GM19397 (cell line): ENCODE data around the gene WDR91.
"Not testable (repeated sequence)": the region's sequence is repeated elsewhere in the genome, so short reads cannot be mapped to it uniquely, and the experiment has no call there.

ENCODE experiments used
- ATAC-seq: cut with Tn5 transposase; IDR thresholded peaks from one replicate; pipeline ENCODE4 v1.9.1; 2021; ENCODE audit warnings: mild to moderate bottlenecking, moderate library complexity; ENCODE audit not compliant: unreplicated experiment

The WDR91 gene

DNA sequence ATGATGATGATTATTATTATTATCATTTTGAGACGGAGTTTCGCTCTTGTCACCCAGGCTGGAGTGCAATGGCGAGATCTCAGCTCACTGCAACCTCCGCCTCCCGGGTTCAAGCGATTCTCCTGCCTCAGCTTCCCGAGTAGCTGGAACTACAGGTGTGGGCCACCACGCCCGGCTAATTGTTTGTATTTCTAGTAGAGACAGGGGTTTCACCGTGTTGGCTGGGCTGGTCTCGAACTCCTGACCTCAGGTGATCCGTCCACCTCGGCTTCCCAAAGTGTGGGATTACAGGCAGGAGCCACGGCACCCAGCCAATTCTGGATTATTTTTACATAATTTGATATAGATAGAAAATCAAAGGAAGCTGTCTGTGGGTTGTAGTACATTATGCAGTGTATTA lies 22.8 kb upstream of the WDR91 start:
- not testable (repeated sequence) for ATAC-seq

DNA sequence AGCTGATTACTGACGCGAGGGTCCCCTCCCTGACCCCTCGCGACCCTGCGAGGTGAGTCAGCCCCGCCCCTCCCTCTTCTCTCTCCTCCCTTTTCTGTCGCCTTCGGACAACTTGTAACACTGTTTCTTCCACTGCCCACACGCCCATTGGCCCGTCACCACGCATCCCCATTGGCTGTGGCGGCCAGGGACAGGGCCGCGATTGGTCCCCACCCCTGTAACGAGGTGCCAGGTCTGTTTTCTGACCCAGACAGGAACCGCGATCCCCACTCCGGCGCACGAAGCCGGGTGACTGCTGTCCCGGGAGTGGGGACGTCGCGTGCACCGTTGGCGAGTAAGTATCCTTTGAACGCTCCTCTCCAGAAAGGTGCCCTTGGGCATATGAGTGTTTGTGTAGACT lies 22.2 kb upstream of the WDR91 start, which contains the start of gene STRA8:
Gene STRA8, plus strand, starts transcription at position 269 of the 400 bp plus-strand sequence. CDS start 6,687 bp downstream, outside the sequence.
- no peak for ATAC-seq

DNA sequence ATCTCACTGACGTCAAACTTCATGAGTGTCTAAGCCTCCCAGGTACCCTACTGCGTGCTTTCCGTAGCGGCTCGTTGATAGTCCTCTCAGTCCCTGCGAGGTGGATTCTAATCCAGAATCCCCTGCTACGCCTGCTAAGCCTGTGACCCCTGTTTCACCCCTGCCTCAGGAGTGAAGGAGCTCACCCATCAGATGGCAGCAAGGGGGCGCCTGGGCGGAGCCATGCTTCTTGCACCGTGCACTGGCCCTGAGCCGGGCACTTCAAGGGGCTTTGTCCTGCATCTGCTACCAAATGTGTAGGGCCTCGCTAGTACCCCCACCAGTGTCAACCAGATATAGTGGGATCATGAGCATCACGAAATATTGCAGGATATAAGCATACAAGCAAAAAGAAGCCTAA lies 21.4 kb upstream of the WDR91 start:
- ATAC-seq = no peak

DNA sequence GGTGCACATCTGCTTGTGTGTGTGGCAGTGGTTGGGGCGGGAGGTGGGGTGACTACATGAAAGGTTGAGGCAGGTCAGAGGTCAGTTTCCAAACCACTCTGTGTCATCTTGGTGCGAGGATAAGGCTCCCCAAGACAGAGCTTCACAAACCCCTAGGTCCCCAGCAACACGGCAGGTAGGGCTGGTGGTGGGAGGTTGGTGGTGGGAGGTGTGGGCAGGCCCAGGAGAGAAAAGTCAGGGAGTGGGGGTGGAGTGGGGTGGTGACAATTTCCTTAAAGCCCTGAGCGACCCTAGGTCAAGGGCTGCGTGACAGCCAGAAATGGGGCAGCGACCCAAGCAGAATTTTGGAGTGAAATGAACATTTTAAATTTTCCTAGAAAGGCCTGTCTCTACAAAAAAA lies 20.8 kb upstream of the WDR91 start:
- ATAC-seq = no peak

DNA sequence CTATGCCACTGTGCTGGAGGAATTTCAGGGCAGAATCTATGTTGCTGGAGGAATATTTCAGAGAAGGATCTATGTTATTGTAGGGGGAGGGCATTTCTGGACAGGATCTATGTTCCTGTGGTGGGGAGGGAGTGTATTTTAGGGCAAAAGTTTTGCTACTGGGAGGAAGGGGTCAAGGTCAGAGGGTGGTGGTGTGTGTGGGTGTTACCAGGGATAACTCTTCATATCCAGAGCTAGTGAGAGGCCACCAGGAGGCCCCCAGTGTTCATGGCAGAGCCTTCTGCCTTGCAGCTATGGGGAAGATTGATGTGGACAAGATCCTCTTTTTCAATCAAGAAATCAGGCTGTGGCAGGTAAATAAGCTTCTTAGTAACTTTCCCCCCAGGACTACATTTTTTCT lies 20.4 kb upstream of the WDR91 start:
- no peak for ATAC-seq

DNA sequence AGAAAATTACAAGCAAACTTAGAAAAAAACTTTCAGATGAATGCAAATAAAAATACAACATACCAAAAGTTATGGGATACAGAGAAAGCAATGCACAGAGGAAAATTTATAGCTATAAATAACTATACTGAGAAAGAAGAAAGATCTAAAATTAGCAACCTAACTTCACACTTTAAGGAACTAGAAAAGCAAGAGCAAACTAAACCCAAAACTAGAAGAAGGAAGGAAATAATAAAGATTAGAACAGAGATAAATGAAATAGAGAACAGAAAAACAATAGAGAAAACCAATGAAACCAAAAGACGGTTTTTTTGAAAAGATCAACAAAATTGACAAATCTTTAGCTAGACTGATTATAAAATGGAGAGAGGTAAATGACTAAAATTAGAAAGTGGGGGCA lies 12.7 kb upstream of the WDR91 start:
- no peak for ATAC-seq

DNA sequence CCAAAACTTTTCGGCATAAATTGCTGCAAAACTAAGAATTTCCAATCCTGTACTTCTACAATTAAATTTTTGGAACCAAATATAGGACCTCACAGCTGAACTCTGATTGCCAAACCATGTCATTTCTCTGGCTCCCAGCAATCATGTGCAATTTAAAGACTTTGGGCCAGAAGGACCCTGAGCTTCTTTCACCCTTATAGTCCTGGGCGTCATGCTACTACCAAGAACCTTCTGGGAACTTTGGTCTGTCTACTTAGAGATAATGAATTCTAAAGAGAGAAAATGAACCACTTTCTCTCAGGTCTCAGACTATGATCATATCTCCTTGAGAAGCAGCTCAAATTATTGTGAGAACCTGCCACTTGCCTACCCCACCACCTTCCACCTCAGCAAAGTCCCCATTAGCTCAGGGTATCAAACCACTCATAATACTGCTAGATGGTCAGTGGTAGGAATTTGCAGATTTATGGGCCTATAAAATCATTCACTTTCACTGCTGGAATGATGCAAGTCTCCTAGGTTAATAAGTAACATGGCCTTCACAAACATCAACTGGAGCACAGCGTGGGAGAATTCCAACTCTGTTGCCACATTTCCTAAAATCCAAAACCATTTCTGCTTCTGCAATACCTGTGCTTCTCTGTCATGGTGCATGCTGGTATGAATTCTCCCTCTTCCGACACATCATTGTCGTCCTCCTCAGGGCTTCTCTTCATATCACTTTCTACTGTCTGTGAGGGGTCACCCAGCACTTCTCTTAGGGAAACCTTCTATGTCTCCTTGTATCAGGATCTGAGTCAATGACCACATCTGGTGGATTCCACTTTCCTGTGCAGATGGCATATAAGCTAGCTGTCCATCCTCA lies 6.6 kb upstream of the WDR91 start:
- no peak for ATAC-seq

DNA sequence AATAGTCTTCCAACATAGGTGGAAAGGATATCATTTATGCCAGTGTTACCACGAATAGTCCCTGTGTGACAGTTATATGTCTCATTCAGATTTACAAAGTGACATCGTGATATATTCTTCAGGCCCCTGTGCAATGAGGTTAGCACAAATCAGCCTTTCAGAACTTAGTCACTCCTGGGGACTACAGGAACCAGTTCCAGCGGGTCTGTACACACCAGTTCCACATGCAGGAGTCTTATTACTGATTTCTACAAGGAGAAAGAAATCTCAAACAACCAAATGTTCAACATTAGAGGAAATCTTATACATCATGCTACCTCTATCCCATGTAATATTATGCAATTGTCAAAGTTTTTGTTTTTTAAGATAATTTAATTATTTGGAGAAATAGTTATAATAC lies 4.4 kb upstream of the WDR91 start:
- no peak for ATAC-seq

DNA sequence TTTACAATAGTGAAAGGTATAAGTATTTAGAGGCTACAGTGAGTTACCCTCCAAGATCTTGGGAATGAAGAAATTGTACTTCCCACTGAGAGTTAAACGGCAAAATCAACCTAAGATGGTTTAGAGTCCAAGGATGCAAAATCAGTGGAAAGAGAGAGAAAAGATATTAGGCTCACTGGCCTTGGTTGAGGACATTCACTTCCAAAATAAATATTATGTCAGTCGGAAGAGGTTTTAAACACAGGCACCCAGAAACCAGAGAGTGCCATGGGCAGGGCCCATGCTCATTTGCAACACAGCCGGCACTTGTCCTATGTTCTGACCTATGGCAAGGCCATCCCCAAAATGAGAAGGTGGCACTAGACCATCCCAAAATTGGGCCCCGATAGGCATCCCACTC lies 3.9 kb upstream of the WDR91 start:
- ATAC-seq = no peak

DNA sequence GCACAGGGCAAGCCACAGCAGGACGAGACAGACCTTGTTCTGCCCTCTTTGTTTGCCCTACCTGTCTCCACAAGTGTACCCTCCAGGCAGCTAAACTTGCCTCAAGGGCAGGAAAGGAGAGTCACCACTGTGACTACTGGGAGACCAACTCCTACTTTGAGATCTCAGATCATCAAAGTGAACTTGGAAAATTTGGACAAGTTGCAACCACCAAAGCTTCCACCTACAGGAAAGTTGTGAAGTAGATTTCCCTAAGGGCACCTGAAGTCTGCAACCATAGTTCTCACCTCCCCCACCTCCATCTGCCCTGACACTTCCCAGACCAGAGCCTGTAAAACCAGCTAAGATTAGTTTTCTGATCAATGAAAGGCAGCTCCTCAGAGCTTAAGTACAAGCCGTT lies 2.5 kb upstream of the WDR91 start:
- ATAC-seq = no peak

DNA sequence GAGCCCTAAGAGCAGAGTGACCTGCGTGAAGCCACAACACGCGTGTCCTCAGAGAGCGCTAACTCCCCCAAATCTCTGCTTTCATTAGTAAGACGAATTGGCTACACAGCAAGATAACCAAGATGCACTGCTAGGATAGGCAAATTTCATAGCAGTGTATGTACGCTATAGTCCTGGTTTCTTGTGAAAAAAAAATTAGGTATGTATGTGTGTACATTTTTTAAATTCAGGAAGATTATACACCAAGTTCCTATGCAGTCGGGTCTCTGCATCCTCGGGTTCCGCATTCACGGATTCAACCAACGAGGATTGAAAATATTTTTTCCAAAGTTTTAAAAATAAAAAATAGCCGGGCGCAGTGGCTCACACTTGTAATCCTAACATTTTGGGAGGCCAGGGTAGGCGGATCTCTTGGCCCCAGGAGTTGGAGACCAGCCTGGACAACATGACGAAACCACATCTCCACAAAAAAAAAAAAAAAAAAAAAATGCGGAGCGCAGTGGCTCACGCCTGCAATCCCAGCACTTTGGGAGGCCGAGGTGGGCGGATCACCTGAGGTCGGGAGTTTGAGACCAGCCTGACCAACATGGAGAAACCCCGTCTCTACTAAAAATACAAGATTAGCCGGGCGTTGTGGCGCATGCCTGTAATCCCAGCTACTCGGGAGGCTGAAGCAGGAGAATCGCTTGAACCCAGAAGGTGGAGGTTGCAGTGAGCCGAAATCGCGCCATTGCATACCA lies 790 bp upstream of the WDR91 start:
- not testable (repeated sequence) for ATAC-seq

DNA sequence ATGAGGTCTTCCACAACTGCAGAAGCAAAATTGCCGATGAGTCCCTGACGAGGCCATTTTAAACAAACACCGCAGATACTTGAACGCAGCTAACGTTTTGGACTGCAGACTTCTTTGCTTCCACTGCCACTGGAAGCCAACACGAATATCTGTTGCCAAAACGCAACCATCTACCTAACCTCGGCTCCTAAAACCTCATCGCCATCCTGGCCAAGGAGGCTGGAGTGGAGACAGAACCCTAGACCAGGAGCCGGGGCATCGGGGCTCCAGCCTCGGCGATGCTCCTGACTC lies 493 bp downstream of the WDR91 start:
- ATAC-seq = no peak

DNA sequence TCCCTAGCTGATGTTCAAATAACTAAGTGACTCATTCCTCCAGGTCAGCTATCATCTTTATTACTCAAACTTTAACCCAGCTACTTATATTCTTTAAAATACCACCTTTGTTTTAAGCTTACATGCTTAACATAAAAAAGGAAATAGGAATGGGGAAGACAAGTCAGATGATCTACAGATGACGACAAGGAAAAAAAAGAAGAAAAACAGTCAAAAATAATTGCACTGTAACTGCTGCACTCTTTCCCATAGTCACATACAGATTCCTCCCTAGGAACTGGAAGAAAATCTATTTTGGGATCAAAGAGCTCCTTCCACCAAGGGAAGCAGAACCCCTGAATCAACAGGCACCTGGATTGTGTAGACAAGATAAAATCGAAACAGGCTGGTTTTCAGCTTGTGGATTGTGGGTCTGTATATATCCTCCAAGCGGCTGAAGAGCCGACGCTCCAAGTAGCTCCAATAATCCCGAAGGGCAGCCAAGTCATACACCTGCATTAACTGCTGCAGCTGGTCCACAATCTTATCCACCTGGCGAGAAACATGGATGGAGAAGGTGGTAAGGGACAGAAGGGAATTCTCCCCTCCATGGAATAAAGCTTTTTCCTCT lies 2.0 kb downstream of the WDR91 start:
- ATAC-seq = no peak

DNA sequence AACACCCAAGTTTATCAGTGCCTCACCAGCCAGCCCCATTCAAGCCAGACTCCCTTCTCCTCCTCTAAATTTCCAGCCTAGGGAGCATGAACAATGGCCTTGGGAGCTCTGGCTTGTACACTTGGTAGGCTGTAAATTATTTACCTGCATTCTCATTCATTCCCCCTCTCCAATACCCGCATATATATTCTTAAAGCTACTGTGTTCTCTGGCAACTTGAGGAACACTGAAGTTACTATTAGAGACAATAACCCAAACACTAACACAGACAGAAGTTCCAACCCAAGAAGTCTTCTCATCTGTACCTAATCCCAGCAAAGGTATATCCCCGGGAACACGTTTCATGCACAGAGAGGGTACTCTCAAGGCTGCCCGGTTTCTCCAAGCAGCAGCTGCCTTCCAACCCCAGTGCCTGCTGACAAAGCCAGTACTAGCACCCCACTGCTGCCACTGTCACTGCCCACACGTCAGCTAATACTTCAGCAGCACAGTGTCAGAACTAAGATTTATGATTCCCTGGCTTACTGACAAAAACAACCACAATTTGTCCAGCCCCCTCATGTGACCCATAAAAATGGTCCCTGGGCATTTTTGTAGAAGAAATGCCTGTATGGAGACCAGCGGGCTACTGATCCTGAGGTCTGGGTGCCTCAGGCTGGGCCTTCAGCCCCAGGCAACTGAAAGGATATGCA lies 3.1 kb downstream of the WDR91 start:
- no peak for ATAC-seq

DNA sequence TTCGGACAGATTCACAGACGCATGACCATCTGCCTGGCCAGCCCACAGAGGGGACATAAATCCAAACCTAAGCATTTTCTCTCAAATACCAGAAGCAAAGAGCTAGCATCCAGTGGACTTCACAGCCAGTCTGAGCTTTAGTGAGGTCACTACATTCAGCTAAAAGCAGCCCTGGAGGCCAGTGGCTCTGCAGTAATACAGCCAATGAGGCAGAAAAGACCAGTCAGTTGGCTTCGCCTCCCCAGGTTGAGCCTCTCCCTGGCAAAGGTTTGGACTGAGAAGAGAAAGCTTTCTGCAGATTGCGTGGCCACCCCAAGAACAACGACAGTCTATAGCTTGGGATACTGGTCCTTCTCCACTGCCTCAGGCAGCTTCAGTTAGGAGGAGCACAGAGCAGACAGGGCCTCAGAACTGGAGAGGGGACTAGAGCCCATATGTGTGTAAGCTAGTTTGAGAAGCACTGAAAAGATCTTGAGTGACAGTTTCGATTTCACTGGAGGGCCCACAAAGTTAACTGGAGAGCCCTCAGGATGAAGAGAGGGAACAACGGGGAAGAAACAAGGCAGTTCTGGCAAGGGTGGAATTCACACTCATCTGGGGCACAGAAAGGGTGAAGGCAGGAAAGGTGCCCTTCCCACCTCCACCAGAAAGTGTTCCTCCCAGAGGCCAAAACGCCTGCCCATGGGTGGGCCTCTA lies 3.8 kb downstream of the WDR91 start:
- ATAC-seq = no peak

DNA sequence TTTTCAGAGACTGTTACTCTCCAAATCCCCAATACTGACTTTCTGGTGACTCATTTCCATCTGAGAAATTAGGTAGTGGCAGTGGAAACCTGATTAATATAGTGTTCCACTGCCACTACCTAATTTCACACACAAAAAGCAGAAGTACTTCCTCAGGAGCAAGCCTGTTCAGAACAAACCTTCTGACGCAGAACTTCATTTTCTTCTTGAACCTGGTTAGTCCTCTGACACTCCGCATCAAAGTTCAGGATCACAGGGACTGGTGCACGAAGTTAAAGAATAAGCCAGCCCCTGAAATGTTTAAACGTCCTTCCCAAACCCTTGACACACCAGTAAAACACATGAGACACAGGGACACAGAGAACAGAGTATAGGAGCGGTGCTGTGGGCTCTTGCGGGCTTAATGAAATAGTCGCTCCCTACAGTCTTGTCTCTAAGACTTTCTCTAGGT lies 4.4 kb downstream of the WDR91 start:
- no peak for ATAC-seq

DNA sequence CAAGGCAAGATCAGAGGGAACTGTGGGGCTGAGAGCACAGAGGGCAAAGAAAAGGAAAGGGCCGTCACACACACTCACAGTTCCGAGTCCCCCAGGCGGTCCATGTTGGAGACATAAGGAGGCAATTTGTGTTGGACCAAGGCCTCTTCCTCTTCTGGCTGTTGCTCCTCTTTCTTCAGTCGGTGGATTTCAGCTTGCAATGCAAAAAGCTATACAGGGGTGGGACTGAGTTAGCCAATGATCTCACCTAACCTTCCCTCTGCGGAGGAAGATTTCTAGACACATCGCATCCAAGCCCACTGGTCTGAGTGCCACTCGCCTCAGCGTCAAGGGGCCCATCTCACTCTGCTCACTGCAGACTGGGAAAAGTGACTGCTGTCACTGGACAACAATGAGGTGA lies 5.5 kb downstream of the WDR91 start:
- ATAC-seq = no peak

DNA sequence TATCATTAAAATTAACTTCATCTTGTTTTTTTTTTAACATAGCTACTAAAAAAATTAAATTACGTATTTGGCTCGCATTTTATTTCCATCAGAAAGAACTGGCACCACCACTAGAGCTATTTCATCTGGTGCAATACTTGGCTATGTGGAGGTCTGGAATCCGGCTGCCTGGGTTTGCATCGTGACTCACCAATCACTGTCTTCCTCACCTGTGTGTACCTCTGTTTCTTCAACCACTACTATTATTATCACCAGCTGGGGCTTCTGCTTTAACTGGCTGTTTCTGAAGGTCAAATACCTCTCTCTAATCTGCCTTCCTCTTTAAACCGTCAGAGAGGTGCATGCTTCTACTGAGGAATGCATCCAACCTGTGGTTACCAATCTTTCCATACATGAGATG lies 6.5 kb downstream of the WDR91 start:
- no peak for ATAC-seq

DNA sequence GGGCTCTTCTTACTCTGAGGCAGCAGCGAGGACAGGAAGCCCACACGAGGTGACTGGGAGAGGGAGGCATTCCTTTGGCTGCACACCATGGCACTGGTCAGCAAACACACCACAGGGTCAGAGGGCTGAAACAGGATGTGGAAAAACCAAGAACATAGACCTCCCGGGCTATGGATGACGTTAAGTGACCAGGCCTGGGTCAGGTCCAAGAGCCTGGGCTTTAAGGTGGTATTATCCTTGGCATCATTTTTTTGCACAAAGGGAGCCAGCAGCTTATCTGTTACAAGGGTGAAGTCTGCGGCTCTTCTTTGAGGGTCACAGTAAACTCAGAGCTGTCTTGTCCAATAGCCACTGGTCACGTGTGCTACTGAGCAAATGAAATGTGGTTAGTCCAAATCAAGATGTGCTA lies 7.0 kb downstream of the WDR91 start:
- no peak for ATAC-seq

DNA sequence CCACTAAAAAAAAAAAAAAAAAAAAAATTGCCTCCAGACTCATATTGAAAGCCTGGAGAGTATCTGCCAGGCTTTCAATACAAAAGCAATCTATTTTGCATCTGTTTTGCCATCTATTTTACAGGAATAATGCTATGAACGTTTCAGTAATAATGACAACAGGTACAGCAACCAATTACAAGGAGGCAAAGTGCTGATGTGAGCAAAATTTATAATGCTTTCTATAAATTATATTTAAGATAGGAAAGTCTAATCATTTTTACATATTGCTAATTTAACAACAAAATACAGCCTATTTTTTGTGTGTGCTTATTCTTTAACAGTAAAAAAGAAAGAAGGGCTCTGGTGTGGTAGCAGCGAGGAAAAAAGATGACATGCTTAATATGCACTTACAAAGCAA lies 10.0 kb downstream of the WDR91 start:
- no peak for ATAC-seq

DNA sequence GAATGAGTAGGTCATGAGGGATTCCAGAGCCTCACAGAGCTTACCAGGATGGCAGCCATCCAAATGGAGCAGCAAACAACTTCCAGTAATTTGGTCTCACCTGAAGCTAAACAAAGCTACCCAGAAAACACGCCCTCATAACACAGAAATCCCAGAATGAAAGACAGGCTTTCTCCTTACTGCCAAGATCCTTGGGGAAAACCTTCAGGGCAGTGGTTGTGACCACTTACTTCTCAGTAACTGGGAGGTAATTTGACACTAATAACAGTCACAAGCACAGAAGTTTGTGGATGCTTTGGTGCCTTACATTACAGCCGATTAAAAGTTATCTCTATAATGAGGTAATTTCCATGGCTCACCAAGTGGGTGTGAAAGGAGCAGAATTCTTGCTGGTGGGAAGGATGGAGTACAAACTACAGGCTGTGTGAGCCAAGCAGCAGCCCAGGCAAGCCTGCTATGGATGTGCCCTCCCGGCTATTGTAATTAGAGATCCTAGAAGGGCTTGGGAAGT lies 10.4 kb downstream of the WDR91 start:
- ATAC-seq = no peak
